HG02884 (cell line): ENCODE data around the gene CFAP65.
A peak's percentile ranks its signal among the peaks of the same experiment; 100 is the strongest.

Experiments
- ATAC-seq: cut with Tn5 transposase; IDR thresholded peaks from one replicate; pipeline ENCODE4 v1.9.1; 2021; ENCODE audit warnings: mild to moderate bottlenecking, moderate library complexity; ENCODE audit not compliant: unreplicated experiment

The CFAP65 gene

DNA sequence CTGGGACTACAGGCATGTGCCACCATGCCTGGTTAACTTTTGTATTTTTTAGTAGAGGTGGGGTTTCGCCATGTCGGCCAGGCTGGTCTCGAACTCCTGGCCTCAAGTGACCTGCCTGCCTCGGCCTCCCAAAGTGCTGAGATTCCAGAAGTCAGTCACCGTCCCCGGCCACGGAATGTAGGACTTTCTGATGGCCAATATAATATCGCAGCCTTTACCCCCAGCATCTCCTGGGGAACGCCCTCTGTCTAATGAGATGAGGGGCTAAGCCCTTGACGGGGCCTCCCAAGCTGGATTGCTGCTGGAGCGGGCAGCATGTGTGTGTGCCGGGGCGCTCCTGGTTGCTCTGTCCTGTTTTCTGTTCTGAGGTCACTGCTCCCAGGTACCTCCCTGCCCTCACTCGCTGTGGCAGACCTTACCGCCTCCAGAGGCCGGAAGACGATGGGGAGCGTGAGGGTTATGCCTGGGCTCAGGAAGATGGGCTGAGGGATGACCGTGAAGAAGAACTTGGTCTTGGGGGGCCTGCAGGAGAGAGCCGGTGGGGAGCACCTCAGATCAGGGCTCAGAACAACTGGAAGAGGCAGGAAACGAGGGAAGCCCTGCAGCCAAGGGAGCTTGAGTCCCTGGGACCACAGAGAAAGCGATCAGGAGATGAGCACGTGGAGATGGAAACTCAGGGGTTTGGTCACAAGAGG lies 9.1 kb downstream of the CFAP65 start:
- ATAC-seq, result no peak

DNA sequence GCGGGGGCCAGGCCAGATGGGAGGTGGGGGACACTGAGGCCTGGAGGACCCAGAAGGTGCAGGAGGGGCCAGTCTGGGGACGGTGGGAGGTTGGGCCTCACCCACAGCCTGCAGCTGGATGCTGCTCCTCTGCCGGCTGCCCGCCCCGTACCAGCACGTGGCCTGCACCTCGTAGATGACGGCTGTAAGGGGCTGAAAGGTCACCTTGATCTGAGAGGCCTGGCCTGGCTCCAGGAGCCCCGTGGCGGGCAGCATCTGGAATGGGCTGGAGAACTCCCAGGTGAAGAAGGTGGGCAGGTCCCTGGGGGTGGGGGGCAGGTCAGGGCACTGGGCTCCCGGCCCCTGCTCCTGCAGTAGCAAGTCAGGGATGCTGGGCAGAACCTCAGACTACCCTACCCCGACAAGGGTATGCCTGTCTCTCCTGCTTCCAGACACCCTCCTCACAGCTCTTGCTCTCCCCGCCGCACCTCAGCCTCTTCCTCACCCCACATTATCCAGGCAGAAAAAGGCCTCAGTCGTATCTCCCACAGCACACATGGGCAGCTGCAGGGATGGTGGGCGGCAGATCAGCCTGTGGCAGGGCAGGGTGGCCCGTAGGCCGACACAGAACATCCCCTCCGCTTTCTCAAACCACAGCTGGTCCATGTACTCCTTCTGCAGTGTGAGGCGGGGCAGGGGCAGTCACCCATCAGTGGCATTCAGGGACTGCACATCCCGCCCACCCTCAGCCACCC lies 10.1 kb downstream of the CFAP65 start:
- no peak for ATAC-seq

DNA sequence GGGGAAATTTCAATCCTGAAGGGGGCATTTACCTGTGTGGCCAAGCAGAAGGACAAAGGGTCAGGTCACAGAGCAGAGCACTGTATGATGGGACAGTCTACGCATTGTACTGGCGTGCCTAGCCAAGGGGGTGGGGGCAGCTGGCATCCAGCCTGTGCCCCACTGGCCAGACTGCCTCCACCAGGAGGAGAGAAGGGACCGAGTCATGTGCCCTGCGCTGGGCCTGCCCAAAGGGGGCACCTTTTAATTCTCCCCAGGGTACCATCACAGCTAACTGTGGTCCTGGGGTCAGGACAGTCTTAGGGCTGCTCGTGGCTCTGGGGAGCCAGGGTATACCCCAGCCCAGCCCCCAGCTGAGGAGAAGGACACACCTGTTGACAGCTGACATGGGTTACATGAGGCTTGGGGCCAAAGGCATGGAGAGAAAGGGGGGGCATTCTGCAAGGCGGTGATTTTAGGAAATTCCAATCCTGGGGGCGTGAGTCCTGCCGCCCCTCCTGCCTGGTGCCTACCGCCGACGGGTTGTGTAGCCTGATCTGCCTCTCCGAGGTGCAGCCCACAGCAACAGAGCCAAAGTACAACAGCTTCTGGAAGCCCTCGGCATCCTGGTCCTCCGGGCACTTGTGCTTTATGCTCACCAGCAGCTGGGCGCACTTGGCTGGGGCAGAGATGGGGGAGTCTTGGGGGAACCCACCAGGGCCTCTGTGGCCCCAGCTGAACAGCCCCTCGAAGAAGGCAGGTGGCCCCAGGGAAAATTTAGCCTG lies 11.0 kb downstream of the CFAP65 start:
- ATAC-seq, result no peak

DNA sequence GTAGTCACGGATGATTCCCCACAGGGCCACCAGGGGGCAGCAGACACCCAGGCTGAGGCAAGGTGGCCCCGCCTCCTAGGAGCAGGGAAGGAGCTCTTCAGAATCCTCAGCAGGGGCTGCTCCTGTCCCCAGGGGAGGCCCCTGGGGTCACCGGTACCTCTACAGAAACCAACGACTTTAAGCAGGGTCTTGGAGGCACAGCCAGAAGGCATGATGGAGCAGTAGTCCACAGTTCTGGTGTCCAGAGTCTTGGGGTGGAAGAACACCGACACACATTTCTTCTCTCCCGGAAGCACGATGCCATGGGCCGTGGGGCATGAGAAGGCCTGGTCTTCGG lies 11.5 kb downstream of the CFAP65 start:
- ATAC-seq, result peak; percentile 80

DNA sequence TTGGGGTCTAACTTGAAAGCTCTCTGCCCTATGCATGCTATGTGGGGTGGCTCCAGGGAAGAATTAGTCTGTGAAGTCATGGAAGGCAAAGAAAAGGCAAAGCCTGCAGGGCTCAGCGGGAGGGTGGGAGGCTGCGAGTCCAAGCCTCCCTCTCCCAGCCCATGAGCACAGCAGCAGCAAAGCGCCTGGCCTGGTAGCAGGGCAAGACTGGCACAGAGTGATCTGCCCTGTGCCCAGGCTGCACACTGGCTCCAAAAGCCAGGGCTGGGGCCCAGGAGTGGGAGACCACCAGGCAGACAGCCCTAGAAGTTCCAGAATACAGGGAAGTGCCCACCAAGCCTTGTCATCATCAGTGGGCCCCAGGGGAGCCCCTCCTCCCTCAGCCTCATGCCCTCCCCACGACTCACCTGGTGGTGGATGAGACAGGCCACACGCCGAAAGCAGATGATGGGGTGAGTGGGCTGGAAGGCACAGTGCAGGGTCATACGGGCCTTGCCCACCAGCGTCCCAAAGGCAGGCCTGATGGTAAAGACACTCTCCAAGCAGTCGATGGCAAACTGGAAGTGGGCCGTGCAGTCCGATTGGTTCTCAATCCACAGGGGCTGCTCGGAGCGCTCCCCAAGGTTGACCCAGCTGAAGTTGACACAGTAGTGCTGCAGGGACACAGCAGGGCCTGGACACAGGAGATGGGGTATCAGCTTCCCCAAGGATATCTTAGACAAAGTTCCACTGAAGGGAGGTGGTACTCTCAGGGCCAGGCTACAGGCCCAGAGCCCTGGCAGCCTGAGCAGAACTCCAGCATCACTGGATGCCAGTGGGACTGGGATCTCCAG lies 12.1 kb downstream of the CFAP65 start:
- no peak for ATAC-seq

DNA sequence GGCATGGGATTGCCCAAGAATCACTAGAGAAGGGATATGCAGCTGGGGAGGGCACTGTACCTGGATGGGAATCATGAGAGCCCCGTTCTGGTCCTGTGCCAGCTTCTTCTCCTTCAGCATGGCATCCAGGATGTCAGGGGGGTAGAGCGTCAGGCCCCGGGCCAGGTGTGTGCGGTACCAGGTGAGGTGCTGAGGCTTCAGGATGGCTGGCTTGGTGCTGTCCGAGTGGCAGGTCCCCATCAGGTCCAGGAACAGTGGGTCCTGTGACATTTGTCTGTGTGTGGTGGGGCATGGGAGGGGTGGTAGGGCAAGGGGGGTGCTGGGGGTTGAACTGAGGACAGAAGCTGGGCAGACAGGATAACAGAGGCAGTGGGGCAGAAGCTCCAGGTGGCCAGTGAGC lies 13.2 kb downstream of the CFAP65 start:
- ATAC-seq, result no peak

DNA sequence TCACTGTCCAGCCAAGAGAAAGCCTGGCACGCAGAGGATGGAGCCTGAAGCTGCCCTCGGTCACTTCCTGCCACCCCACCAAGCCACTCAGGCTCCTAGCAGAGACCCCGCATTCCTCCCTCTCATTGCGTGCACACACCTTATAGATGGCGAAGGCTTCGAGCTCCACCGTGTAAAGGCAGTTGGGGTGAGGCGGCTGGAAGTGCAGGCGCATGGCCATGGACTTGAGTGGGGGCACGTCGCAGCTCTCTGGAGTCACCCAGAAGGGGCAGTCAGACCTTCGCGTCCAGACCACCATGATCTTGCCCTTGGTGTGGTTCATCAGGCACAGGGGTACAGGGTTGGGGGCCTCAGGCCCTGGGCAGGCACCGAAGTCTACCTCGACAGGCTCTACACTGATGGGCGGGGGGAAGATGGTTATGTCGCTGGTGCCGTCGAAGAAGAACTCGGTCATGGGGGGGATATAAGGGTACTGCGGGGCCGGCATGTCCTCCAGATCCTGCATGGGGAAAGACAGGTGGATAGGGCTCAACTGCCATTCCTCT lies 13.7 kb downstream of the CFAP65 start:
- no peak for ATAC-seq

DNA sequence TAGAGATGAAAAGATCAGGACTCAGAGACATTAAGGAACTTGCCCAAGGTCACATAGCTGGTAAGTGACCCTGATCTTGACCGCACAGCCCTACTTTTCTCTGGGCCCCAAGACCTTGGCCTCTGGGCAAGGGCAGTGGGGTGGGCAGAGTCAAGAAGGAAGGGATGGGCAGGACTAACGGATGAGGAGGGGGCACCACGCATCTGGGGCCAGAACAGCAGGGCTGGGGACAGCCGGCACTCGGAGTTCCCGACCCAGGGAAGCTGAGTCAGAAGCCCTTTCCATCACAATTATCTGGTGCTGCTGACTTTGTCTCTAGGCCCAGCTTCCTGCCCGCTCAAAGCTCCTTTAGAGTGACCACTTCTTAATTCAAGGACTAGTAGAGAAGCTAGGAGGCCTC lies 14.4 kb downstream of the CFAP65 start:
- no peak for ATAC-seq

DNA sequence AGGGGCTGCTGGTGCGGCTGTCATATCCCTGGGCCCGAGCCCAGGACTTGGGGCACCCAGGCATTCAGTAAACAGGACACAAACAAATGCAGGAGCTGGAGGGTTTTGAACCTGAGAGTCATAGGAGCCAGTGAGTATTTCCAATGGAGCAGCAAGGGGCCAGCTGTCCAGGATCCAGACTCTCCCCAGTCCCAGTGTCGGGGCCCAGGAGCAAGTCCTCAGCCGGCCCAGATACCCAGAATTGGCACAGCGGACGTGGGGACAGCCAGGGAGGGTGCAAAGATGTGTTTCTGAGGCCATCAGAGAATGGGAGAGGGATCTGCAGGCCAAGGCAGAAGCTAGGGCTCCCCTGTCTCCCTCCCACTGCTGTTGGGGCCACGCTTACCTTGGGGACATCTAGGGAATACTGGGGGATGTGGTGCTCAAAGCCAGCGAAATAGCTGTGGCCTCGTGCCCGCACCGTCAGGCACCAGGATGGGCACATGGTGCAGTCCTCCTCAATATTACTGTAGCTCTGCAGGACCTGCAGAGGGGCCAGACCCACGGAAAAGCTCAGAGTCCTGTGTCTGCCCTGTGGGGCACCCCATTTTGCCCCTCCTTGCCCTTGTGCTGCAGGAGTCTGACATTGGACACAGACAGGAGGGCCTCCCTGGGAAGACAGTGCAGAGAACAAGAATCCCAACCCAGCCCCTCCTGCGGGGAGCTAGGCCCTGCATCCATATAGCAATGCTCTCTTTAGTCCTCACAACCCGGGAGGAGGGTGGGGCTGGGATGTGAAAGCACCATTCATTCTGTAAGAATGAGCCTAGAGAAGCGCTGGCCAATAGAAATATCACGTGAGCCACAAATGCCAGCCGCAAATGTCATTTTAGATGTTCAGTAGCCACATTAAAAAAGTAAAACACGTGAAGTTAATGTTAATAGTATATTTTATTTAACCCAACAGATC lies 15.4 kb downstream of the CFAP65 start:
- ATAC-seq, result no peak

DNA sequence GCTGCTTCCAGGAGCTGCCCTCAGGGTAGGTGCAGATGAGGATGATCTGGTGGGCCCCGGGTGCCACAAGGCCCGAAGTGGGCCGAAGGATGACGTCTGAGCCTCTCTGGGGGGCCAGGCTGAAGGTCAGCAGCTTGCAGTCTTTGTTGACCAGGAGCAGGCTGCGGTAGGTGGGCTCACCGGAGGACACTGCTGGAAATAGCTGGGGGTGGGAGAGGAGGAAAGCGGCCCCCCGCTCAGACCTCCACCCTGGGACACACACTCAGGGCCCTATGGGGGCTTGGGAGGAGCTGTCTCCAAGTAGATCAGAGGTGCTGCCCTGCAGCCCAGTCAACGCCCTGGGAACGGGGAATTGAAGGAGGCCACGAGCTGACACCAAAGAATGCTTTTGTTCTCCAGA lies 17.3 kb downstream of the CFAP65 start:
- ATAC-seq, result no peak

DNA sequence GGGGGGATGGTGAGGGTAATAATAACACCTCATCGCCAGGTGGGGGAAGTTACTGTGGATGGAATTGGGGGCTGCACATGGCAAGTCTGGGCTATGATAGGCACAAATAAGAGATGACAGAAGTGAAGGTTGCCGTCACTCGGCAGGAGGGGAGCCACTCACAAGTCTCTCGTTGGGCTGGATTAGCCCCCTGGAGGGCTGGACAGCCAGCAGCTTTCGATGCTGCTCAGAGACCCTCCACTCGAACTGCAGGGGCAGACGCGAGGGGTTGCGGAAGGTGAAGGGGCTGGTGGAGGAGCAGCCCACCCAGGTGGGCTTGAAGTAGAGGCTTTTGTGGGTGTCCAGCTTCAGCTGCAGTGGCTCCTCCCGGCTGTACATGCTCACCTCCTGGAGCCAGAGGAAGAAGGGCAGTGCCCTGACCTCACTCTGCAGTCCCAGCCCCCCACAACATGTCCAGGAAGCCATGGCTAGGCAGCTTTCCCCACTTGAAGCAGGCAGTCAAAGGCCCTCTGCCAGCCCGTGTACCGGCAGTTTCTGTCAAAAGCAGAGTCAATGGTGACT lies 18.2 kb downstream of the CFAP65 start:
- ATAC-seq, result no peak

DNA sequence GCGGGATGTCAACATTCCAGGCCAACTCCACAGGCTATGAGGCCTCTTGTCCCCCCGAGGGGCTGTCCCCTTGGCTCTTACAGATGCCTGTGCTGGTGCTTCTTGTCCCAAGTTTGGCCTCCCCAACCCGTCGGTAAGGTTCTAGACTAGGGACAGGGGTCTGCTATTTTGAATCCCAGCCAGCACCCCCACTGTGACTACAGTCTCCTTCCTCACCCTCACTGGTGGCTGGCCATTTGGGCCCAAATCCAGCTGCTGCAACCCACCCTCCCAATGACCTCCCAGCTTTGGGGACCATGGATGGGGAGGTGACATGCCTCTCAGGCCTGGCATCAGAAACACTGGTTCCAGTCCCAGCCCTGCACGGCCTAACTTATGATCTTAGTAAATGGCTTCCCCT lies 18.7 kb downstream of the CFAP65 start:
- ATAC-seq, result no peak

DNA sequence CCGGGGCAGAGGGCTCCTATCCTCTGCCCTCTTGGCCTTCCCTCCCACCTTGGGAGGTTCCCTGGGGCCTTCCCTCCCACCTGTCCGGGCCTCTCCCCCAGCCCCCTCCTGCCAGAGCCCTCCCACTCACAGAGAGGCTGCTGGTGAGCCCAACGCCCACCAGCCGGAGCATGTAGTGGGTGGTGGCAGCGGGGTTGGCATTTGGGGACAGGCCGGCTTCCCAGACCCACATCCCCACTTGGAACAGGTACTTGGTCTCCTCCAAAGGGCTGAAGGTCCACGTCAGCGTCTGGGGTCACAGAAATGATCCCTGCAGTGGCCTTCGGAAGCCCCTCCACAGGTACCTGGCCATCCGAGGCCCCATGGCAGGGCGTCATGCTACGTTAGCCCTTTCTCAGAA lies 19.3 kb downstream of the CFAP65 start:
- no peak for ATAC-seq

DNA sequence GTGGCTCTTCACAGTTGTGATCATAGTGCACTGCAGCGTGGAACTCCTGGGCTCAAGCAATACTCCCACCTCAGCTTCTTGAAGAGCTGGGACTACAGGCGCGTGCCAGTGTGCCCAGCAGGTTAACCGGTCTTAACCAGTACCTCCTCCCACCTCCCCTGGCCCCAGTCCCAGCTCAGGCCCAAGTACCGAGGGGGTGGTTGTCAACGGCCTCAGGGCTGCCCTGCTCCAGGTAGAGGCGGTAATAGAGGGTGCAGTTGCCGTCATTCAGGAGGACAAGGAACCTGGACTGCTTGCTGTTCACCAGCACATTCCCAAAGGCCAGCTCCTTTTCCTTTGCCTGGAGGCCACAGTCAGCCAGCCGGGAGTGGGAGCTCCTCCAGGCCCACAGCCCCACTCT lies 19.7 kb downstream of the CFAP65 start:
- no peak for ATAC-seq

DNA sequence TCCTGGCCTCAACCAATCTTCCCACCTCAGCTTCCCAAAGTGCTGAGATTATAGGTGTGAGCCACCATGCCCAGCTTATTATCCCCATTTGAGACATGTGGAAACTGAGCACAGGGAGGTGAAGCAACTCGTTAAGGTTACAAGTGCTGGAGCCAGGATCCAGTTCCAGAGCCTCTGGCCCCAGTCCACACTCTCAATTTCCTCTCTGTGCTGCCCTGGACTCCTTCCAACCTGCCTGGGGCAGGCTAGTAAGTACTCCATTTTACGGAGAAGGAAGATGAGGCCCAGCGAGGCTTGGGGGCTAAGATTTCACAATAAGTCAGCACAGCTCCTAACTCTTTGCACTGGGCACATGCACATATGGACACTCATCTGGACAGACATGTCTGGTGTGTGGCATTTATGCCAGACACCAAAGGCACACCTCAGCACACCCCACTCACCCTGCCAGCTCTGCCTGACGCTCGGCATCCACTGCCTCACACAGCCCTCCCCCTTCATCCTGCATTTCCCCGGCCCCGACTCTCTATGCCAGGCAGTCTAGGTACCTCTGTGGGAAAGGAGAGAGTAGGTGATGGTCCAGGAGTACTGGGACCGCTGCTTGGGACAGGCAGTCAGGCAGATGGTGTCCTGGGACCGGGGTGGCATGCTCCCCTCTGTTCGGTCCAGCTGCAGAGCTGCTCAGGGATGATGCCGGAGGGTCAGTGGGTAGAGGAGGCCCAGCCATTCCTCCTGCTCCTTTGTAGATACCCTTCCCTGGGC lies 20.5 kb downstream of the CFAP65 start:
- no peak for ATAC-seq

DNA sequence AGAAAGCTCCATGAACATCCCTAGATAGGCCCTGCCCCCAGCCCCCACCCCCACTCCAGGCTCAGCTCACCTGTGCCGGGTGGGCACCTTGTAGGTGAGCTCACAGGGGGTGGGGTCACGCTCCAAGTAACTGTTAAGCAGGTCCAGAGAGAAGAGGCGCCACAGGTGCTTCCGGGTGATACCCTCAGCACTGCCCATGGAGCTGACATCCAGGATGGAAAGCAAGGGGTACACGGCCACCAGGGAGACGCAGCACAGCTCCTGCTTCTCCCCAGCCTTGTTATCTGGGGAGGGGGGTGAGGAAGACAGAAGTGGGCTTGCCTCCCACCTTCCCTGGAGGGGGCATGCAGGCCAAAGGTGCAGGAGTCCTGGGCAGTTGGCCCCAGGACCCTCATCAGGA lies 21.9 kb downstream of the CFAP65 start:
- ATAC-seq, result no peak

DNA sequence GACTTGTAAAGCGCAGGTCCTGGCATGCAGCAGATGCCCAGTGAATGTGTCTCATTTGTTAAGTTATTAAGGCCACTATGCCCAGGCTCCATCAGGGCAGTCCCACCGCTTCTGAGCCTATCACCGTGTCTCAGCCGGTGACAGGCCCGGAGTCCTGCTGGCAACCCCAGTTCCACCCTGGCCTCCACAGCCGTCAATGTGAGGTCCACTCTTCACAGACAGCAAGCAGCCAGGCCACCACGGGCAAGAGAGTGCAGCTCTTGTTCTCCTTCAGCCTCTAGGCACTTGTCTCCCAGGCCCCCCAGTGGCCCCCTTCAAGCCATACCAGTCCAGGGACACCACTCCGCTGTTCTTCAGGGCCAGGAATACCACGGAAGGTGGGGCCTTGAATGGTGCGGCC lies 22.6 kb downstream of the CFAP65 start:
- no peak for ATAC-seq

DNA sequence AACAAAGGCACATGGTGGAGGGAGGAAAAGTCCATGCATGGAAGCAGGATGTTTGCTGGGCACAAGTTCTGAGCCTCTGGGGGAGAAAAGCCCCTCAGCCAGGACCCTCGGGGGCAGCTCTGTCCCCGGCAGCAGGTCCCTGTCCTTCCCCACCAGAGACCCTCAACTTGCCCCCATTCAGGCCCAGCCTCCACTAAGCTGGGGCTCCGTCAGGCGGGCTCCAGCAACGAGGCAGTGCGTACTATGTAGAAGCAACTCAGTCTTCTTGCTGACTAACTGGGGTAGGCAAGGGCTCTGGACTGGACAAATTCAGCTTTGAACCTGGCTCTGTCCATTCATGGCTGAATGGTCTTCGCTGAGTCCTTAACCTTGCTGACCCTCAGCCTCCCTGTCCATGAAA lies 23.0 kb downstream of the CFAP65 start:
- no peak for ATAC-seq
